ENCODE results near the gene OR52N5. TPM values are rescaled to one million over a fixed set of nuclear protein-coding genes. Genes with fewer than 3 reads are reported as not detected.

The OR52N5 gene
- total RNA-seq, 2 experiments from 2014 or later, result not detected

GRCh38 chr11:5767056-5767455 is 16.1 kb downstream of the OR52N5 start:
- intact Hi-C loops (cut with micrococcal nuclease), result no loop called here
- no peaks in the 10 kb centered on the region for H3K9me3 Mint-ChIP-seq
- POLR2A ChIA-PET, result no interaction called here
- no peaks in the 10 kb centered on the region for H3K36me3 Mint-ChIP-seq
- no peak for DNase-seq
- H3K27ac Mint-ChIP-seq, result no peak overlapping the region
- no peaks in the 10 kb centered on the region for H3K27me3 Mint-ChIP-seq
- H3K4me3 Mint-ChIP-seq, result no peak overlapping the region
- CTCF ChIA-PET, result no interaction called here
- no peaks in the 10 kb centered on the region for H3K4me1 Mint-ChIP-seq (ENCODE audit: low read depth)

- ChIA-PET POLR2A (no interaction called here), CTCF (no interaction called here)
- H3K27ac Mint-ChIP-seq, result no peak within 1 kb of the TSS
- H3K27me3 Mint-ChIP-seq, result no peaks in the 10 kb centered on the region
- no peaks in the 10 kb centered on the region for H3K9me3 Mint-ChIP-seq
- DNase-seq, result no peak
- intact Hi-C loops (cut with micrococcal nuclease), result no loop called here
- no peak within 1 kb of the TSS for H3K4me3 Mint-ChIP-seq
- H3K36me3 Mint-ChIP-seq, result no peaks in the 10 kb centered on the region
- H3K4me1 Mint-ChIP-seq (ENCODE audit: low read depth), result no peaks in the 10 kb centered on the region
Measured at GRCh38 chr11:5753943-5754342, 29.2 kb downstream of the OR52N5 start, which contains the start of gene OR52N4. Gene OR52N4, plus strand, starts transcription at chr11:5754243. Its CDS starts 498 bp downstream, at chr11:5754741.

GRCh38 chr11:5749836-5750235 is 33.3 kb downstream of the OR52N5 start:
- POLR2A ChIA-PET, result no interaction called here
- Mint-ChIP-seq H3K36me3 (peaks cover 2% of the 10 kb centered on the region), H3K27ac (no peak overlapping the region), H3K9me3 (peaks cover 8% of the 10 kb centered on the region), H3K4me1 (ENCODE audit: low read depth) (no peaks in the 10 kb centered on the region), H3K27me3 (no peaks in the 10 kb centered on the region), H3K4me3 (no peak overlapping the region)
- no peak for DNase-seq
- intact Hi-C loops (cut with micrococcal nuclease), result no loop called here
- CTCF ChIA-PET, result no interaction called here

GRCh38 chr11:5746614-5747013 is 36.5 kb downstream of the OR52N5 start:
- no peaks in the 10 kb centered on the region for H3K4me1 Mint-ChIP-seq (ENCODE audit: low read depth)
- CTCF ChIA-PET, result no interaction called here

GRCh38 chr11:5738431-5738830 is 44.7 kb downstream of the OR52N5 start:
- POLR2A ChIA-PET, result no interaction called here
- CTCF ChIA-PET, result no interaction called here
- DNase-seq, result no peak
- intact Hi-C loops (cut with micrococcal nuclease), result no loop called here
- peaks cover 19% of the 10 kb centered on the region for H3K36me3 Mint-ChIP-seq
- no peaks in the 10 kb centered on the region for H3K27me3 Mint-ChIP-seq
- H3K4me1 Mint-ChIP-seq (ENCODE audit: low read depth), result no peaks in the 10 kb centered on the region
- no peak overlapping the region for H3K4me3 Mint-ChIP-seq
- peaks cover 22% of the 10 kb centered on the region for H3K9me3 Mint-ChIP-seq
- H3K27ac Mint-ChIP-seq, result no peak overlapping the region

More at GRCh38 chr11:5746614-5747013, 36.5 kb downstream of the OR52N5 start:
- no peak overlapping the region for H3K4me3 Mint-ChIP-seq
- no peak overlapping the region for H3K27ac Mint-ChIP-seq
- H3K27me3 Mint-ChIP-seq, result no peaks in the 10 kb centered on the region
- POLR2A ChIA-PET, result no interaction called here
- peaks cover 30% of the 10 kb centered on the region for H3K9me3 Mint-ChIP-seq
- peaks cover 9% of the 10 kb centered on the region for H3K36me3 Mint-ChIP-seq
- intact Hi-C loops (cut with micrococcal nuclease), result no loop called here
- DNase-seq, result no peak

- no peaks in the 10 kb centered on the region for H3K4me1 Mint-ChIP-seq (ENCODE audit: low read depth)
- POLR2A ChIA-PET, result no interaction called here
Measured at GRCh38 chr11:5737670-5738392, 45.3 kb downstream of the OR52N5 start.

GRCh38 chr11:5737091-5737490 is 46.1 kb downstream of the OR52N5 start:
- DNase-seq, result no peak
- ChIA-PET POLR2A (no interaction called here), CTCF (no interaction called here)
- Mint-ChIP-seq H3K36me3 (peaks cover 14% of the 10 kb centered on the region), H3K4me1 (ENCODE audit: low read depth) (no peaks in the 10 kb centered on the region), H3K9me3 (peaks cover 13% of the 10 kb centered on the region), H3K4me3 (no peak overlapping the region), H3K27me3 (no peaks in the 10 kb centered on the region), H3K27ac (no peak overlapping the region)
- intact Hi-C loops (cut with micrococcal nuclease), result no loop called here

More at GRCh38 chr11:5737670-5738392, 45.3 kb downstream of the OR52N5 start:
- no peak for DNase-seq
- Mint-ChIP-seq H3K27me3 (no peaks in the 10 kb centered on the region), H3K4me3 (no peak overlapping the region), H3K9me3 (peaks cover 18% of the 10 kb centered on the region), H3K27ac (no peak overlapping the region), H3K36me3 (peaks cover 17% of the 10 kb centered on the region)
- CTCF ChIA-PET, result no interaction called here
- intact Hi-C loops (cut with micrococcal nuclease), result no loop called here

- Mint-ChIP-seq H3K9me3 (peaks cover 6% of the 10 kb centered on the region), H3K36me3 (peaks cover 11% of the 10 kb centered on the region), H3K4me1 (ENCODE audit: low read depth) (no peaks in the 10 kb centered on the region), H3K4me3 (no peak within 1 kb of the TSS), H3K27me3 (no peaks in the 10 kb centered on the region), H3K27ac (no peak within 1 kb of the TSS)
- POLR2A ChIA-PET, result no interaction called here
- CTCF ChIA-PET, result no interaction called here
- intact Hi-C loops (cut with micrococcal nuclease), result no loop called here
- DNase-seq, result no peak
Measured at GRCh38 chr11:5736396-5736795, 46.8 kb downstream of the OR52N5 start, which contains the start of gene OR56B1. Gene OR56B1, plus strand, starts transcription at chr11:5736448. Its CDS starts 69 bp downstream, at chr11:5736517.

GRCh38 chr11:5727691-5728090 is 55.5 kb downstream of the OR52N5 start:
- CTCF ChIA-PET, result no interaction called here
- POLR2A ChIA-PET, result no interaction called here
- Mint-ChIP-seq H3K4me3 (no peak overlapping the region), H3K9me3 (no peaks in the 10 kb centered on the region), H3K27ac (no peak overlapping the region), H3K36me3 (peaks cover 2% of the 10 kb centered on the region), H3K4me1 (ENCODE audit: low read depth) (no peaks in the 10 kb centered on the region), H3K27me3 (no peaks in the 10 kb centered on the region)
- no peak for DNase-seq
- intact Hi-C loops (cut with micrococcal nuclease), result no loop called here

- intact Hi-C loops (cut with micrococcal nuclease), result no loop called here
- no peak overlapping the region for H3K27ac Mint-ChIP-seq
- no peaks in the 10 kb centered on the region for H3K4me1 Mint-ChIP-seq (ENCODE audit: low read depth)
- no peak for DNase-seq
- no peaks in the 10 kb centered on the region for H3K27me3 Mint-ChIP-seq
- POLR2A ChIA-PET, result no interaction called here
- H3K4me3 Mint-ChIP-seq, result no peak overlapping the region
- CTCF ChIA-PET, result no interaction called here
- H3K36me3 Mint-ChIP-seq, result peaks cover 2% of the 10 kb centered on the region
- no peaks in the 10 kb centered on the region for H3K9me3 Mint-ChIP-seq
Measured at GRCh38 chr11:5726351-5726750, 56.8 kb downstream of the OR52N5 start.

Other genes with a start within 250 kb of the OR52N5 start
- gene OR52H1, start 234.8 kb downstream of the OR52N5 start, total RNA-seq, result not detected
- not detected for gene OR52B6, start 202.5 kb downstream of the OR52N5 start, total RNA-seq
- under 1 TPM; 0.74 to 0.97 TPM for gene TRIM6, start 186.7 kb downstream of the OR52N5 start, total RNA-seq
- 10 to 100 TPM in 1 of 2 experiments, 1 to 10 TPM in 1; 9.6 to 11.9 TPM for gene TRIM34, start 158.4 kb downstream of the OR52N5 start, total RNA-seq
- gene TRIM5, start 98.3 kb downstream of the OR52N5 start, total RNA-seq, result 10 to 100 TPM; 18.9 to 21.0 TPM
- 100 to 1,000 TPM in 1 of 2 experiments, 10 to 100 TPM in 1; 98.5 to 104 TPM for gene TRIM22, start 93.6 kb downstream of the OR52N5 start, total RNA-seq
- gene OR56B1, start 46.9 kb downstream of the OR52N5 start, total RNA-seq, result under 1 TPM; 0.12 to 0.19 TPM
- under 1 TPM; 0.29 to 0.62 TPM for gene OR52N4, start 29.1 kb downstream of the OR52N5 start, total RNA-seq
- gene OR52N1, start 7.9 kb upstream of the OR52N5 start, total RNA-seq, result not detected
- not detected for gene OR52N2, start 25.6 kb upstream of the OR52N5 start, total RNA-seq
- gene OR52E6, start 58.5 kb upstream of the OR52N5 start, total RNA-seq, result not detected
- gene OR52E8, start 74.3 kb upstream of the OR52N5 start, total RNA-seq, result not detected
- gene OR52E4, start 97.3 kb upstream of the OR52N5 start, total RNA-seq, result not detected
- gene OR52E5, start 109.9 kb upstream of the OR52N5 start, total RNA-seq, result not detected
- gene OR56A3, start 158.9 kb upstream of the OR52N5 start, total RNA-seq, result not detected
- not detected for gene OR56A5, start 185.1 kb upstream of the OR52N5 start, total RNA-seq
- not detected for gene OR52L1, start 203.6 kb upstream of the OR52N5 start, total RNA-seq
- not detected for gene OR56A4, start 223.6 kb upstream of the OR52N5 start, total RNA-seq
- gene OR56A1, start 247.4 kb upstream of the OR52N5 start, total RNA-seq, result not detected

All from activated CD4-positive, alpha-beta memory T cell treated with anti-CD3 and anti-CD28 coated beads for 36 hours (primary cell).